GM12875 (cell line): ENCODE measurements around the gene FCRL2.
A peak's percentile ranks its signal among the peaks of the same experiment; 100 is the strongest.

ENCODE experiments used
- H3K4me3 ChIP-seq: one replicate; pipeline ENCODE4 v1.5.1; 2011; ENCODE audit warnings: low read depth, low read length, control low read depth
- TF ChIP-seq, protein P1 (sequence below): IDR thresholded peaks from 2 replicates; pipeline ENCODE4 v1.5.1; 2011; ENCODE audit warnings: low read depth, mild to moderate bottlenecking, control low read depth, inconsistent platforms, low read length, moderate library complexity, borderline replicate concordance; ENCODE audit not compliant: insufficient read depth

Gene FCRL2

DNA sequence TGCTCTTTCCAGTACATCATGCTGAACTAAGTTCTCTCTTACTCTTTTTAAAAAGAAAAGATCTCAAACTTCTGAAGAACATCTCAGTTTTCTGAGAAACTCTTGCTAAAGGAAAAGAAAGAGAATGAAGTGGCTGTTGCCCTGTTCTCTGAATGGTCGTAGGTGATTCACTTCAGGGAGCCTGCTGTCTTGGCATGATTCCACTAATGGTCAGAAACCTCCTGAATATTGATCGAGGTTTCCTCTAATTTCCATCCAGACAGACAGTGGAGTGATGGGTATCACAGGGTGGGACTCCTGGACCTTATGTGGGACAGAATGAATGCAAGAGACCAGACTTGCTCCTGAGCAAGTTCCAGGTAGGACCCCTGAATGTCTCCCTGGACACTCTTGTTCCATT is 2.5 kb downstream of the FCRL2 start:
- TF ChIP-seq, protein P1, sequence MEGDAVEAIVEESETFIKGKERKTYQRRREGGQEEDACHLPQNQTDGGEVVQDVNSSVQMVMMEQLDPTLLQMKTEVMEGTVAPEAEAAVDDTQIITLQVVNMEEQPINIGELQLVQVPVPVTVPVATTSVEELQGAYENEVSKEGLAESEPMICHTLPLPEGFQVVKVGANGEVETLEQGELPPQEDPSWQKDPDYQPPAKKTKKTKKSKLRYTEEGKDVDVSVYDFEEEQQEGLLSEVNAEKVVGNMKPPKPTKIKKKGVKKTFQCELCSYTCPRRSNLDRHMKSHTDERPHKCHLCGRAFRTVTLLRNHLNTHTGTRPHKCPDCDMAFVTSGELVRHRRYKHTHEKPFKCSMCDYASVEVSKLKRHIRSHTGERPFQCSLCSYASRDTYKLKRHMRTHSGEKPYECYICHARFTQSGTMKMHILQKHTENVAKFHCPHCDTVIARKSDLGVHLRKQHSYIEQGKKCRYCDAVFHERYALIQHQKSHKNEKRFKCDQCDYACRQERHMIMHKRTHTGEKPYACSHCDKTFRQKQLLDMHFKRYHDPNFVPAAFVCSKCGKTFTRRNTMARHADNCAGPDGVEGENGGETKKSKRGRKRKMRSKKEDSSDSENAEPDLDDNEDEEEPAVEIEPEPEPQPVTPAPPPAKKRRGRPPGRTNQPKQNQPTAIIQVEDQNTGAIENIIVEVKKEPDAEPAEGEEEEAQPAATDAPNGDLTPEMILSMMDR = no peak
- no peak overlapping the region for H3K4me3 ChIP-seq

GRCh38 chr1:157773493-157774350 is 3.2 kb downstream of the FCRL2 start:
- H3K4me3 ChIP-seq = no peak overlapping the region
- TF ChIP-seq, protein P1 = peak; percentile 67

DNA sequence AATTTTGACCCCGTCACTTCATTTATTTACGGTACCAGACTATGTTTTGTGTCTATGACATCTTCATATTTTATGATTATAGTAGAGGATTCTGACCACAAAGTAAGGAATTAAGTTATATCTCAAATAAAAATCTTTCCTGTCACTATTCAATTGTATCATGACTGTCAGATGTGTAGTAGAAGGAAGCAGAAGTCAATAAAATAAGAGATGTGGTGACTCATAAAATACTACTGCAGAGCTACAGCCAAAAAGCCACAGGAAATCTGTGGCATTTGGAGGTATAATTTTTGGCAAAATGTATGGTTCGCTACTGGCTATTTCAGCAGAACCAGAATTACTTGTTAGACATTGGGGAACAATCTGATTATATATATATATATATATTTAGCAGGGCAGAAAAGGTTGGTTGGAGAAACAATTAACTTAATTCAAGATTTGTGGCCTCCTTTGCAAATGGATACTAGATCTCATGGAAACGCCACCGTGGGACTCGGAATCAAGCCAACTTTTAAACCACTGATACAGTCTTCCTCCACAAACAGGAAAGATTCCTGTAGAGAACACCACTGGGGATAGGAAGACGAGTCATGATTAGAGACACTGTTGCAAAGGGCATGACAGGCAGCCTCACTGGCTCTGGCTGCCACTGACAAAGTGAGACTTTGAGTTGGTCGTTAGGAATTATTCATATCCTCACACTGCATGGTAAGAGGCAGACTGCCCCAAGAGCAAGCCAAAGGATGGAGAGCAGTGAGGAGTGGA is 5.1 kb downstream of the FCRL2 start:
- no peak overlapping the region for H3K4me3 ChIP-seq
- TF ChIP-seq, protein P1 = no peak

DNA sequence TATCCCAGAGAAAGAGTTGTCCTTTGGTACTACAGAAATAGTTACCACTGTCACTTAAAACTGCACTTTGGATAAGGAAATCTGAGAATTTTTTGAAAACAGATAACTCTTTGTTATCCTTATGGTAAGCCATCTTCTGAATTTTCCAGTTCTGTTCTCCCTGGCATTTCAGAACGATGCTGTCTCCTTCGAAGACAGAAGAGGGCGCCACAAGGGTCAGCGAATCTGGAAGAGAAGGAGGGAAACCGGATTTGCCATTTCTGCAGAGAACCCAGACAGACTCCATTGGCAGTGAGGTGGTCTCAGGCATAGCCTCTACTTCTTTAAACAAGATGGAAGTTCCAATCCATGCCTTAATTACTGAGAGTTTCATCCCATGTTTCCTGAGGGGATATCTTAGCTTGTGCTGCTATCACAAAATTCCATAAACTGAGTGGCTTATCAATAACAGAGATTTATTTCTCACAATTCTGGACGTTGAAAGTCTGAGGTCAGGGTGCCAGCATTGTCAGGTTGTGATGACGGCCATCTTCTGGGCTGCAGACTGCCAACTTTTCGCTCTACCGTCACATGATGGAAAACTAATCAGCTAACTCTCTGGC is 6.4 kb downstream of the FCRL2 start:
- no peak overlapping the region for H3K4me3 ChIP-seq
- TF ChIP-seq, protein P1 = peak; percentile 48; the same call in 1 of the 2 replicates

GRCh38 chr1:157766792-157767191 is 10.1 kb downstream of the FCRL2 start:
- TF ChIP-seq, protein P1 = no peak
- H3K4me3 ChIP-seq = no peak overlapping the region

DNA sequence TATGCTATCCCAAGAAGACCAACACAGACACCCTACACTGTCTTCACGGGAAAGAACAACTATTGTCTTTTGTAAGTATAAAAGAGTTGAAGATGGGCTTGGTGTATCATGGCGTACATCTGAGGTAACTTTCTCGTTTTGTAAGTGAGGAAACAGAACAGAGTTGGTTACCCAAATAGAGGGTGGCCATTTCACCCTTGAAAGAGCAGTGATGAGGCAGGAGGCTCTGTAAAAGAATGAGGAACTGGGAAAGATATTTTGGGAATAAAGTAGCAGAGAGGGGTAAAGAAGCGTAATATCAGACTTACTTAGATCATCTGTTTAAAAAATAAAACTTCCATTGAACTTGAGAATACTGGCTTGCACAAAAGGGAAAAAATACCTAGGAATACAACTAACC is 18.9 kb downstream of the FCRL2 start:
- TF ChIP-seq, protein P1 = no peak
- no peak overlapping the region for H3K4me3 ChIP-seq
